ENCODE results near the gene LAMA1.

LAMA1 gene

DNA sequence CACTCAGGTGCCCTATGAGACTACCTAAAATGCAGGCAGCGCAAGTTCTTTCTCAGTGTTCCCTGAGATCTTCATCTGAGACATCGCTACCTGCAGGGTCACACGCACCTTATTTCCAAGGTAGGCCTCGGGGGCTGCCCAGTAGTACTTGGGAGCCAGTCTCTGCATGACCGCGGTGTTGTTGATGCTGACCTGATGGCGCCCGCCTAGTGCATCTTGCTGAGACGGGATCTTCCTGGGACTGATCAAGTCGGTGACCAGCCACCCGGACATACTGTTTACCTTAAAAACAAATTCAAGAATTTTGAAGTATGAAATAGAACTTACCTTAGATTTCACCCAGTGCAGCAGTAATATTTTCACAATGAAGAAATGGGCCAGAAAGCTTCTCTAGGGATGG, 80.1 kb downstream of the LAMA1 start:
- no peak for DNase-seq

DNA sequence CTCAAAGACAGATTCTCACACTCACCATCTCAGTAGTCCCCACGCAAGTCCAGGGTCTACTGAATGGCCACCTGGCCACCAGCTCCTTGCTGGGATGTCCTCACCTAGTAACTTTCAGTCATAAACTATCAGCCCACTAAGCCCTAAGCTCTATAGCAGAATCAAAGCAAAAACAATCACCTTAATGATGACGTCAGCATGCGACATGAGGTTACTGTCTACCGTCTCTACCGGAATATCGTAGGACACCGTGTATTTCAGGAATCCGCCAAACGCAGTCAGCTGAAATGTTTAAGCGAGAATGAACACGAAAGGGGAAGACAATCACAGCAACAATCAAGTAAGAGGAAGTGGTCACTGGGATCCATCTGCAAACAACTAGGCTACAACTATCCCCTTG, 81.8 kb downstream of the LAMA1 start:
- DNase-seq: no peak

DNA sequence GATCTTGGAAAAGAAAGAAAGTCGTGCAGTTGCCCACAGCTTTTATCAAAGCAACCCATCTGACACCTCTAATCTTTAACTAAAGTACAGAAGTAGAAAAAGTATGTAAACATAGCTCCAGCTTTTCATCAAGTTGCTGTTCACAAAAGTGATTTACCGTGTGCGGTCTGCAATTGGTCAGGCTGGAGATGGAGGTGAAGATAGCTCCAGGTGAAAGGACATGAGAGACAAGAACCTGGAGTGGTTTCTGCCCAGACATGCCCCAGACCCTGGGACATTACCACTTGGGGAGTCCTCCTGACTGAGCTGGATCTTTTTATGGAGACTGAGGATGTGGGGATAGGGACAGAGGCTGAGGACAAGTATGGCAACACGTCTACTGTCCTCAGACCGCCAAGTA, 82.7 kb downstream of the LAMA1 start:
- no peak for DNase-seq

DNA sequence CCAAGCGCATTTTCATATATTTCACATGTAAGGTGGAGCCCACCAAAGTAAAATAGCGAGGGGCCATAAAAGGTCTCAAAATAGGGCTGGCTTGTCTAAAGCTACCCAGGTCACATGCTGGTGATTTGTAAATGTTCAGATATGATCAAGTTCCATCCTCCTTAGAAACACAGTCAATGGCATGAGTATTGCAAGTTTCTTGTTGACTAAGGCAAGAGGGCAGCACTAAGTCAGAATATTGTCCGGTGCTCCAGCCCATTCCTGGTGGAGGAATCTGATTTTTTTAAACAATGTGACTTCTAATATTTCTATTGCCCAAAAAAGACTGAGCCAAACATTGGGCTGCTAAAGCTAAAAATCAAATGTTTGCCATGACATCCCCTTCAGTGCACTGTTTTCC, 85.1 kb downstream of the LAMA1 start:
- DNase-seq: no peak

DNA sequence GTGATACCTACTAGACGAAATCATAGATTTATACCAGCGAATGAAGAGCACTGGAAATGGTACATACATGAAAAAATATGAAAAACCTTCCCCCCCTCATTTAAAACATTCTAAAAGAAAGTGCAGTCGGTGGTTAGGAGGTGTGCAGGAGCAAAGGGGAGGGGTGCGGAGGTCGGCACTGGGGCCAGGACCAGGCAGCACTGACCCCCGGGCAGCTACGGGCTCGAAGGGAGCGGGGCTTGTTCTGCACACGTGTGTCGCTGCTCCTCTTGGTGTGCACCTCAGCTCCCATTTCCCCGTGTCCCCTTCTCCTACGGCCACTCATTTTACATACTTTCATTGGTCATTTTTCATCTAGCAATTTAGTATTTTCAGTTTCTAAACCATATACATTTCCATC, 89.0 kb downstream of the LAMA1 start:
- no peak for DNase-seq

GRCh38 chr18:7025194-7025593, 92.4 kb downstream of the LAMA1 start:
- no peak for DNase-seq

DNA sequence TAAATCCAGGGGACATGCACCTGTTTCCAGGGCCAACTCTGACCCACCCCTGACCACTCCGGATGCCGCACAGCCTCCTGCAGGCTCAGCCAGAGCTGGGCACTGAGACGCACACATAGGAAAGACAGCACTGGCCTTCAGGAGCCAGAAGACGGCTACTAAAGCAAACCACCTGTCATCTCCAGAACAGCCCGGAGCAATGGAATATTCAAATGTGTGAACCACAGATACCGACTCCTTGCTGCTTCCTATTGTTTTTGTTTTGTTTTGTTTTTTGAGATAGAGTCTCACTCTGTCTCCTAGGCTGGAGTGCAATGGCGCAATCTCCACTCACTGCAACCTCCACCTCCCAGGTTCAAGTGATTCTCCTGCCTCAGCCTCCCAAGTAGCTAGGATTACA, 94.0 kb downstream of the LAMA1 start:
- no peak for DNase-seq

DNA sequence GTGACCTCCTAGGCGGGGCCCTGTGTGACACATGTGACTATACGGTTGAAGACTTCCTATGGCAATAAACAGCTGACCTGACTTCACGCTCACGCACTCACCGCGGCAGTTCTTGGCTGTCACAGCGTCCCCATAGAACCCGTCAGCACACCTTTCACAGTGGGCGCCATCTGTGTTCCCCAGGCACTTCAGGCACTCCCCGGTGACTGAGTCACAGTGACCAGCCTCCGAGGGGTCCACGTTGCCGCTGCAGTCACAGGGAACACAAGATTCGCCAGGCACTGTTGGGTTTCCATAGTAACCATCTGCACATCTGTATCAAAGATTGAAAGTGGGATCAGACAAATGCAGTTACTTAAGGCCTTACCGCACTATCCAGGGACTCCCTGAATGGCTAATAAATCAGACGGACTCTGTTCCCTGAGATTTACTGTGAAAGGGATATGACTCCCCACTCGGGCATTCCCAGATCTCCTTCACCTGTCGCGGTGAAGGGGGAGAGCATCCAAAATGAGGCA, 94.5 kb downstream of the LAMA1 start:
- no peak for DNase-seq

DNA sequence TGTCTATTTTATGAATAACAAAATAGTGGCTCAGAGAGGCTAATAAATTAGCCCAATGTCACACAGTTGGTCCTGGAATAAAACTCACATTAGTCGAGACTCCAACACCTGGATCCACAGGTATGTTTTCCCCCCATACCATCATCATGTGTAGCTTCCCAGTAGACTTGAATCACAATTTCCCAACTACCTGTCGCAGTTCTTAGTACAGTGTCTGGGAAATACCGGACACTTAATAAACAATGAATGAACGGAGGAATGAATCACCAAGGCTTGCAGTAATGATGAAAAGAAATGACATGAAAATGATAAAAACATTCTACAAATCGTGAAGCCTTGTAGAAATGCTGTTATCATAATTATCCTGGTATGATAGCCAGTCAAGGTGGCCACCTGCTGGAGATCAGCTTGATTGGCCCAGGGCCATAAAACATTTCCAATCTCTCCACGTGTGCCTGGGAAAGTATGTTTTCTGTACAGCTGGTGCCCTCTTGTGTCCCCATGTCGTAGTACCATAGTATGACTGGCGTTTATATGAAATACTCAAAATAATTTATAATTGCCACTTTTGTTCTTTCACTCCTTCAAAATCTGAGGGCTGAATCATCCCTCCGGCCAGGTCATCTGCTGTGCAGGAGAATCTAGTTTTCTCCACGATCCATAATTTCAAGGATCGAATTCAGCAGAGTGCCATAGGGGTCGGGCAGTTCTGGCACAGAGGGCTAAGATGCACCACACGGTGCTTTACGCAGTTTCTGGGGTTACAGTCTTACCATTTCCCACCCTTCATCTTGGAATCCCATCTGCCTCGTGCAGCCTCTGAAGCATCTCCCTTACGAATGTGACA, 95.4 kb downstream of the LAMA1 start:
- DNase-seq: peak in 1 of 2 experiments; percentile 9

- DNase-seq: no peak
These were observed 96.4 kb downstream of the LAMA1 start for GRCh38 chr18:7020995-7021777.

DNA sequence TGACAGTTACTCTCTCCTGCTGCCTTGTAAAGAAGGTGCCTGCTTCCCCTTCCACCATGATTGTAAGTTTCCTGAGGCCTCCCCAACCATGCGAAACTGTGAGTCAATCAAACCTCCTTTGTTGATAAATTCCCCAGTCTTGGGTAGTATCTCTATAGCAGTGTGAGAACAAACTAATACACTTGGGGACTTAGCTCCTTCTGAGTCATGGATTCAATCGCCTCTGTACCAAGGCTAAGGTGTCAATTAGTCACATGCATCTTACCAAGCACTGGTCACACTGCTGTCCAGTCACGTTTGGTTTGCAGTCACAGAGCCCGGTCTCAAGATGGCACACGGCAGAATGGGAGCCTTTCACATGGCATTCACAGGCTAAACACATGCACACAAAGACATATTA, 100.6 kb downstream of the LAMA1 start:
- DNase-seq: no peak

DNA sequence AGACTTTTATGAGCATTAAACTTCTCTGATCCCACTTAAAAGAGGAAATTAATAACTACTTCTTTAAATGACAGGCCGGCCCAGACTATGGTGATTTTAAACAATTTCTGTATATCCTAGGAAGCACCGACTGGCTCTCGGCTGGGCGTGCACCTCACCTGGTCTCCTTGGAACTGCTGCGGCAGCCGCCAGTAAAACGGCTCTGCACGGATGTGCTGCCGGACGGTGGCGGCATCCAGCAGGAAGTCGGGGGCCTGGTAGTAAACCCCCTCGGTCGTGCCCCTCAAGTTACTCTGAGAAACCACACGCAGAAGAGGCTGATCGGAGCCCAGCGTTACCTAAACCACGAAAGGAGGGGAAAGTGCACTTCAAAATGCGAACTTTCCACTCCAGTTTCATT, 106.5 kb downstream of the LAMA1 start:
- DNase-seq: no peak

DNA sequence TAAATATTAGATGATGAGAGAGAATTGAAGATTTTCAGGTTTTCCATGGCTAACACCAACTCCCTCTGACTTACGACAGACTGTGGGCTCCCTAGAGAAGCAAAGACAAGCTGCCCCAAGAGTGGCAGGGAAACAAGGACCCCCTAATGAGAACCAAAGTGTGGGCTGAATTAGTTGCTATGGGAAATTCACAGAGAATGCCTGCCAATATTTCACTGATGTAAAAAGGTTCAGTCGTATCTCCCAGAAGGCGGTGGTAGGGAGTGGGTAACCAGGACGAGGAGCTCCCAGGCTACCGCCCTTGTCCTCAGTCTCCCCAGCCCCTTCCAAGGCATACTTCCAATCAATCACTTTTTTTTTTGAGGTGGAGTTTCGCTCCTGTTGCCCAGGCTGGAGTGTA, 113.6 kb downstream of the LAMA1 start:
- DNase-seq: no peak

DNA sequence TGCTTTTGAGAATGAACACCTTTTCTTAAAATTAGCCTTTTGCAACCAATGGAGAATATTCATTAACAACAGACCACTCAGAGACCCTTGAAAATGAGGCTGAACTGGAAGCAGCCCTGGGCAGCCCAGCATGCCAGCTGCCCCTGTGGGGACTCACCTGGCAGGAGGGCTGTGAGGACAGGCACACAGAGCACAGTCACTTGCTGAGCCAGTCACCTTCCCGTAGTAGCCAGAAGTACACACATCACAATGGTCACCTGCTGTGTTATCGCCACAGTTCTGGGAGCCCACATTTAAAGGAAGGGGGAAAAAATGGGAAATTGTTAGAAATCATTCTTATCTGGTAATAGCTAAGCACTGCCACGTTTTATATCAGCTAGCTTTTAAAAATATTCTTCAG, 115.5 kb downstream of the LAMA1 start:
- DNase-seq: no peak

DNA sequence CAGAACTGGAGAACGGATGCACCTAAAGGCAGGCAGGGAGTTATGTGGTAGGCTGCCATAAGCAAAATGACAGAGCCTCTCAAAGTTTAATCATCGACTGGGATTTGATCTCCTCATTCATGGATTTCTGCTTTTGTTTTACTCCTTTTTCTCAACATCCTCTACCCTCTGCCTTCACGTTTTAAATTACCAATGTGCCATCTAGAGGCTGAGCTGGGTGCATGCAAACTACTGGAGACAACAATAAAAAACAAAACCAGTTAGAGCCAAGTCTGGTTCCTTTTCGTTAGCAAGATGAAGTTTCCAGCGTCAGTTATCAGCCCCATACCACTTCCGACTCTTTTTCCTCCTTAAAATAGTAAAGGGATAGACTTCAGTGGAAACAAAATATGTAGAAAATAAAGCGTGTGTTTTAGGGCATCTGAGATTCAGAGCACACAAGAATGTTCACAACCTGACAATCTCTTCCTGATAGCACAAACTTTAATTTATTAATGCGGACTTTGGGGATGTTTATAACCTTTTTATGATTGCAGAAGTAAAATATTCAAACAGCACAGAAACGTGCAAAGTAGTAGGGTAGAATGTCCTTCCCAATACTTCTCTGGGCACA, 117.0 kb downstream of the LAMA1 start:
- peak in 1 of 2 experiments; percentile 1 for DNase-seq

DNA sequence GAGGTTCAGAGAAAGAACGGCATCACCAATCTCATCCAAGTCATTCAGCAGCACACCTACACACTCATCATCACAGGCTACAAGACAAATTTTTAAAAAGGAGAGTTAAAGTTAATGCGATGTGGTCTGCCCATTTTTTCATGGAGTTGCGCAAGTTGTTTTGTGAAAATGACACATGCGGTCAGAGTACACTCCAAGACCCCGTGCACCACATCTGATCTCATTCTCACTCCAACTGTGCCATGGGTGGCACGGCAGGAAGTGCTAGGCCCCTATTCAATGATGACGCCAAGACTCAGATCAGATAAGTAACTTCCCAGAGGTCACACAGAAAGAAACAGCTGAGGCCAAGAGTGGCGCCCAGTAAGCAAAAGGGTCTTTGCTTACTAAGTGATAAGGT, 119.8 kb downstream of the LAMA1 start:
- no peak for DNase-seq

- DNase-seq: no peak
These were observed 122.7 kb downstream of the LAMA1 start for GRCh38 chr18:6994771-6995430.

DNA sequence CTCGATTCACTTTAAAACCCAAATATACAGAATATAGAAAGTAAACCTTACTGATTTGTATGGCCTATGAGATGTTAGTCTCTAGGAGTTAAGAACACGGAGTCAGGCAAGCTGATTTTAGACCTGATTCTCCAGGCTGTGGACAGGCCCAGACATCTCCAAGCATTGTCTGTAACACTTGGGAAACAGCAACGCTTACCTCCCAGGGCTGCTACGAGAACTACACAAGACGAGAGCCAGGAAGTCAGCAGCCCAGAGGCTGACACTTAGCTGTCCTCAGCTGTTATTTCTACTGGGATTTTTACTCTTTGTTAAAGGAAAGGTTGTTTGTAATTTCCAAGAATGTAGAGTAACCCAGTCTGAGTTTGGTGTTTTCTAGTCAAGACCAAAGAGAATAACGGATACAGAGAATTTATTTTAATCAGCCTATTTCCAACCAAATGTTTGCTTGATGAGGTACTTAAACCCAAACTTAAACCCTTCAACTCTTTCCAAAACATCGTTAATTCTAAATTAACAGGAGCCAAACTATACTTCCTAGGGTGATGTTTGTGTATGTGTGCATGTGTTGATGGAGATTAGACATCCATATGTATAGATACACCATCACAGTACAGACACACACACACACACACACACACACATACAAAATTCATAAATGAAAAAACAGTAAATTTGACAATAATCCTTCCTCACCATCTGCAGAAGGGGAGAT, 123.4 kb downstream of the LAMA1 start:
- DNase-seq: no peak

- no peak for DNase-seq
These were observed 124.8 kb downstream of the LAMA1 start for GRCh38 chr18:6992761-6993160.

- no peak for DNase-seq
These were observed 134.2 kb downstream of the LAMA1 start for GRCh38 chr18:6983366-6983765.

DNA sequence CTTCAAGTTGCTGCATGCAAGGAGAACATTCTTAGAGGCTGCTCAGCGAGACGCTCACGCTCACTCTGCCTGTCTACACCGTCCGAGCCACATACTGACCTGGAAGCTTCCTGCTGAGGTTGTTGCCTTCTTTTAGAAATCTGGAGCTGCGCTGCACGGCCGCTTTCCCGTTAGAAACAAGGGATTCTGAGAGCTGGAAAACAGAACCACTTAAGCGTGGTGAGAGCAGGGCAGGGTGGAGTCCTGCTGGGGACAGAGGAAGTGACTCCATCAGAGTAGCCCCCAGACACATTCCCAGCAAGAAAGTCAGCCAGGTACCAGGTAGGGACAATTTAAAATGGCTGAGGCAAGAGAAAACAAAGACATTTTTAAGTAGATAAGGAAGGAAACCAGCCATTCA, 135.2 kb downstream of the LAMA1 start:
- DNase-seq: no peak

- DNase-seq: no peak
These were observed 137.2 kb downstream of the LAMA1 start for GRCh38 chr18:6980363-6980762.
